K562 (cell line): ENCODE results near the gene CCDC17. TPM values are rescaled to one million over a fixed set of nuclear protein-coding genes. Genes with fewer than 3 reads are reported as not detected.

Source experiments
- ATAC-seq: fragments of 200-7000 bp; cut with Tn5 transposase; 3 replicates; pipeline ENCODE4 v1.9.1; 2020; ENCODE audit warnings: moderate library complexity
- BruUV-seq: library from RNA; stranded (reverse); fragments of 400-500 nt; replicated peaks from 2 replicates; lab custom pipeline; 2021; lab: Mats Ljungman, UMichigan
- CTCF ChIA-PET: fragments of 300-600 bp; formaldehyde crosslinking; extraction: SDS; loops from one replicate; lab custom pipeline; 2021; ENCODE audit warnings: low intra/inter-chr PET ratio; lab: Yijun Ruan, JAX
- POLR2A ChIA-PET: fragments of 300-600, 350-650 bp; sonication (Branson Sonifier 250); formaldehyde crosslinking; extraction: SDS; loops from one replicate; lab custom pipeline; 2021; ENCODE audit warnings: antibody characterized with exemption, inconsistent platforms; lab: Yijun Ruan, JAX
- DNase-seq, 4 experiments: peaks; one replicate each; pipeline versions ENCODE4 v3.0.0 to v3.0.0-alpha.2; 2011 to 2018; ENCODE audit warnings: low spot score in 3 of 4, mixed read lengths in 3 of 4; ENCODE audit errors: extremely low read depth in 1 of 4
- FAIRE-seq: peaks from 2 replicates; lab custom pipeline; 2011; peaks lifted over from hg19 to GRCh38; lab: Jason Lieb, UNC
- H2AFZ ChIP-seq: 2 replicates; pipeline ENCODE4 v1.6.0; 2011; ENCODE audit warnings: low read depth, low read length, control low read depth, inconsistent platforms
- H3K27ac ChIP-seq: fragments of 200-600 bp; 3 replicates; pipeline ENCODE4 v1.8.0; 2011; ENCODE audit warnings: low read depth, mild to moderate bottlenecking, control low read depth, inconsistent platforms, low read length, moderate library complexity, mixed read lengths; ENCODE audit errors: extremely low read depth
- H3K27me3 ChIP-seq, 2 experiments: fragments of 300-600 bp in 1 of 2; 2 replicates in 1 of 2; 3 replicates in 1 of 2; pipeline versions ENCODE4 v1.6.0 to v1.8.0; 2011; ENCODE audit warnings: inconsistent platforms in 2 of 2, low read length in 2 of 2, mild to moderate bottlenecking in 1 of 2, mixed read lengths in 1 of 2, moderate library complexity in 1 of 2; ENCODE audit not compliant: control insufficient read depth in 2 of 2, insufficient read depth in 2 of 2
- H3K36me3 ChIP-seq: fragments of 300-600 bp; 3 replicates; pipeline ENCODE4 v1.8.0; 2011; ENCODE audit warnings: mild to moderate bottlenecking, low read length, inconsistent platforms; ENCODE audit not compliant: control insufficient read depth, insufficient read depth
- H3K4me1 ChIP-seq, 2 experiments: fragments of 200-600 bp in 1 of 2; replicated peaks in 1 of 2; 2 replicates in 1 of 2; 3 replicates in 1 of 2; pipeline versions ENCODE4 v1.5.1 to v1.8.0; 2011; ENCODE audit warnings: inconsistent platforms in 2 of 2, low read length in 2 of 2, mild to moderate bottlenecking in 1 of 2, mixed read lengths in 1 of 2, moderate library complexity in 1 of 2; ENCODE audit not compliant: control insufficient read depth in 2 of 2, insufficient read depth in 2 of 2
- H3K4me2 ChIP-seq: 2 replicates; pipeline ENCODE4 v1.6.1; 2011; ENCODE audit warnings: low read length, control low read depth, inconsistent platforms, mixed read lengths; ENCODE audit not compliant: insufficient read depth
- H3K4me3 ChIP-seq: fragments of 200-600 bp; sonication (generic), shearing (Covaris generic); 2 replicates; pipeline ENCODE4 v1.5.1; 2016; ENCODE audit warnings: control low read depth, inconsistent platforms
- H3K79me2 ChIP-seq: fragments of 200-600 bp; 3 replicates; pipeline ENCODE4 v1.8.0; 2011; ENCODE audit warnings: low read length, inconsistent platforms; ENCODE audit not compliant: control insufficient read depth, insufficient read depth
- H3K9ac ChIP-seq, 2 experiments: 2 replicates each; pipeline versions ENCODE4 v1.6.0 to v1.6.1; 2011; ENCODE audit warnings: low read depth in 2 of 2, low read length in 2 of 2, control low read depth in 1 of 2, inconsistent platforms in 1 of 2, mild to moderate bottlenecking in 1 of 2, mixed read lengths in 1 of 2; ENCODE audit not compliant: insufficient read depth in 1 of 2
- H3K9me1 ChIP-seq: one replicate; pipeline ENCODE4 v1.6.0; 2011; ENCODE audit warnings: inconsistent platforms, mild to moderate bottlenecking, low read length, moderate library complexity; ENCODE audit not compliant: control insufficient read depth, insufficient read depth
- H3K9me3 ChIP-seq: replicated peaks from 2 replicates; pipeline ENCODE4 v1.5.1; 2011; ENCODE audit warnings: low read depth, low read length, inconsistent platforms; ENCODE audit not compliant: control insufficient read depth, insufficient read depth
- H4K20me1 ChIP-seq: replicated peaks from 2 replicates; pipeline ENCODE4 v1.6.1; 2011; ENCODE audit warnings: low read length, inconsistent platforms, mixed read lengths; ENCODE audit not compliant: control insufficient read depth, insufficient read depth
- CREM ChIP-seq: IDR thresholded peaks from 2 replicates; pipeline ENCODE4 v1.6.1; 2014; ENCODE audit warnings: antibody characterized with exemption, low read depth
- CTCF ChIP-seq, 3 experiments: IDR thresholded peaks in 2 of 3; conservative IDR thresholded peaks in 1 of 3; 2 replicates each; pipeline ENCODE4 v1.5.1; 2011 to 2012; ENCODE audit warnings: low read length in 3 of 3, mild to moderate bottlenecking in 3 of 3, control low read depth in 2 of 3, improper control_type of control experiment in 1 of 3, inconsistent platforms in 1 of 3, low read depth in 1 of 3, mixed read lengths in 1 of 3, moderate library complexity in 1 of 3; ENCODE audit not compliant: insufficient read depth in 2 of 3
- EWSR1 ChIP-seq: fragments of 450-650 bp; IDR thresholded peaks from 2 replicates; pipeline ENCODE4 v1.6.1; 2018; ENCODE audit warnings: borderline replicate concordance, mild to moderate bottlenecking, low read depth, moderate library complexity; ENCODE audit not compliant: partially characterized antibody
- MYNN ChIP-seq, 2 experiments: sonication (generic); formaldehyde crosslinking in 1 of 2; IDR thresholded peaks; 2 replicates each; pipeline versions ENCODE4 v1.5.0 to v1.6.1; 2016 to 2020; ENCODE audit warnings: antibody characterized with exemption in 1 of 2, missing genetic modification reagents in 1 of 2
- PML ChIP-seq: IDR thresholded peaks from 2 replicates; pipeline ENCODE4 v1.6.1; 2012; ENCODE audit warnings: low read length, inconsistent platforms
- POLR2A ChIP-seq: fragments of 450-650 bp; conservative IDR thresholded peaks from 2 replicates; pipeline ENCODE4 v1.6.1; 2016
- POLR2AphosphoS5 ChIP-seq: IDR thresholded peaks from 2 replicates; pipeline ENCODE4 v1.6.1; 2011; ENCODE audit warnings: mild to moderate bottlenecking, low read depth, low read length, moderate library complexity; ENCODE audit not compliant: control insufficient read depth, insufficient read depth
- POLR2B ChIP-seq: fragments of 450-650 bp; IDR thresholded peaks from 2 replicates; pipeline ENCODE4 v1.6.1; 2018; ENCODE audit warnings: low read depth; ENCODE audit not compliant: partially characterized antibody
- RAD21 ChIP-seq, 2 experiments: fragments of 250-450 bp in 1 of 2; fragments of 450-650 bp in 1 of 2; sonication (Bioruptor Pico) in 1 of 2; formaldehyde crosslinking in 1 of 2; IDR thresholded peaks in 1 of 2; conservative IDR thresholded peaks in 1 of 2; 2 replicates each; pipeline versions ENCODE4 v1.4.0 to v1.8.0; 2020 to 2022; ENCODE audit warnings: mild to moderate bottlenecking in 2 of 2, moderate library complexity in 1 of 2
- SUPT5H ChIP-seq: fragments of 450-650 bp; IDR thresholded peaks from 2 replicates; pipeline ENCODE4 v1.6.1; 2016
- WGBS: fragments of 100-300 bp; shearing (Covaris generic); methylation state at CpG from one replicate; pipeline ENCODE4 v1.1.6; 2016; ENCODE audit warnings: low coverage, mixed read lengths; ENCODE audit not compliant: insufficient coverage; ENCODE audit errors: missing lambda C conversion rate; 5-methylcytosine and 5-hydroxymethylcytosine counted together
- in situ Hi-C: fragments of 300-500 bp; cut with MboI; formaldehyde crosslinking; loops from 4 replicates; pipeline ENCODE4 v1.15.0; 2018; ENCODE audit warnings: inconsistent platforms, mixed read lengths
- intact Hi-C: fragments of 100-400 bp; cut with micrococcal nuclease; formaldehyde crosslinking; loops from 2 replicates; pipeline ENCODE4 v1.14.2; 2022
- polyA plus RNA-seq, 8 experiments: library from polyadenylated mRNA; depleted of rRNA in 4 of 8; stranded (reverse) in 5 of 8; unstranded in 3 of 8; fragments of >200 nt; fragmentation: Nextera tagmentation in 2 of 8; fragmentation: Illumina TruSeq in 1 of 8; extraction: Ambion mirVana in 2 of 8; extraction: Trizol in 1 of 8; gene quantifications; 2 replicates each; pipeline versions ENCODE4 v1.2.1 to v1.2.3, GENCODE V29; 2011 to 2014; ENCODE audit warnings: inconsistent platforms in 1 of 8, missing spikeins in 1 of 8
- total RNA-seq, 7 experiments: library from RNA; depleted of rRNA in 6 of 7; stranded (reverse); fragments of >200 nt in 6 of 7; fragmentation: Illumina TruSeq in 2 of 7; extraction: Trizol in 2 of 7; gene quantifications; 2 replicates each; pipeline versions ENCODE4 v1.2.1 to v1.2.3, GENCODE V29; 2011 to 2021; ENCODE audit warnings: low replicate concordance in 1 of 7

CCDC17 gene
- total and polyA plus RNA-seq, 9 of the 15 experiments (the other 6 are each of a cell fraction or from before 2014, with no cell fraction given), result 0.20 to 2.4 (median 0.85) TPM

GRCh38 chr1:45619149-45619921 is 4.5 kb downstream of the CCDC17 start:
- DNase-seq, result peak in 1 of 4 experiments; percentile 31
- ChIA-PET CTCF (no interaction called here), POLR2A (interaction anchor here (0.6 to 1.2 kb wide), 2 partner anchors 11 to 34 kb away, joined by 3 to 5 read pairs; no protein-coding TSS in a partner anchor)
- H3K79me2 ChIP-seq, result no peaks in the 10 kb centered on the region
- no peaks in the 10 kb centered on the region for H3K9me1 ChIP-seq
- H3K4me2 ChIP-seq, result no peak overlapping the region
- H3K27me3 ChIP-seq, result no peaks in the 10 kb centered on the region
- BruUV-seq, result no TSS peak
- peaks cover 0 to 17% of the 10 kb centered on the region in 2 experiments; a peak in 2 of 5 replicates for H3K4me1 ChIP-seq
- H3K27ac ChIP-seq, result no peak overlapping the region; the same call in 2 of the 3 replicates
- WGBS, result 61% methylated on average over 8 of the region's 8 CpGs
- no peak overlapping the region for H2AFZ ChIP-seq
- H3K9me3 ChIP-seq, result no peaks in the 10 kb centered on the region
- TF ChIP-seq PML (peak; percentile 50; the same call in 1 of the 2 replicates), POLR2AphosphoS5 (peak; percentile 74; the same call in 1 of the 2 replicates), CTCF (IDR thresholded peaks at IDR 0.05 in 2 of 3, conservative IDR thresholded peaks at IDR 0.05 in 1 of 3; ENCODE audit: insufficient read depth in 2 of 3, low read depth in 1 of 3, low read length in 3 of 3) (peak in 2 of 3 experiments; percentile 8 to 21; a peak in 1 of 6 replicates), MYNN (IDR thresholded peaks at IDR 0.05) (peak; percentile 70), MYNN (CRISPR knock-in tag; IDR thresholded peaks at IDR 0.05) (no peak), POLR2A (peak; percentile 74), POLR2B (peak; percentile 55), RAD21 (CRISPR knock-in tag; conservative IDR thresholded peaks at IDR 0.05 in 1 of 2, IDR thresholded peaks at IDR 0.05 in 1 of 2) (0 out of 4 replicates have a peak, but pooled peaks of 1 of the 2 experiments have one; percentile 9), SUPT5H (peak; percentile 66), CREM (no peak), EWSR1 (no peak)
- TF ChIP-seq, all 486 proteins: peak for 8
- Histone ChIP-seq H3K9ac (no peak overlapping the region), H3K4me3 (no peak overlapping the region), H4K20me1 (no peaks in the 10 kb centered on the region; the same call in none of the 2 replicates), H3K36me3 (peaks cover 80% of the 10 kb centered on the region)
- FAIRE-seq, result peak; percentile 23
- ATAC-seq, result peak; percentile 42
- in situ Hi-C loops (no loop called here), intact Hi-C loops (loop anchor here (2.0 kb wide), 1 partner anchor 261 kb away; no protein-coding TSS in a partner anchor)
